Panc1 (cell line): ENCODE measurements around the gene CSNK1G1.

ENCODE experiments used
- CTCF ChIP-seq: fragments of 450-650 bp; IDR thresholded peaks from 2 replicates; pipeline ENCODE4 v1.5.1; 2017; ENCODE audit warnings: mild to moderate bottlenecking
- POLR2AphosphoS5 ChIP-seq: IDR thresholded peaks from 2 replicates; pipeline ENCODE4 v1.6.1; 2012; ENCODE audit warnings: mild to moderate bottlenecking, low read depth, low read length, moderate library complexity
- REST ChIP-seq, 2 experiments: IDR thresholded peaks; 2 replicates each; pipeline ENCODE4 v1.6.1; 2011 to 2012; ENCODE audit warnings: low read depth in 2 of 2, control low read depth in 1 of 2, low read length in 1 of 2, mild to moderate bottlenecking in 1 of 2, moderate library complexity in 1 of 2; ENCODE audit not compliant: insufficient read depth in 1 of 2
- TCF7L2 ChIP-seq: IDR thresholded peaks from 2 replicates; pipeline ENCODE4 v1.6.1; 2011; ENCODE audit warnings: mild to moderate bottlenecking, low read depth, low read length, inconsistent platforms

- no peak for TF ChIP-seq CTCF
- no peak for TF ChIP-seq REST (IDR thresholded peaks at IDR 0.05; ENCODE audit: insufficient read depth in 1 of 2, low read depth in 2 of 2, low read length in 1 of 2)
- no peak for TF ChIP-seq TCF7L2
- TF ChIP-seq POLR2AphosphoS5, result no peak
Measured at GRCh38 chr15:64148581-64148980, 207.4 kb downstream of the CSNK1G1 start.
